ENCODE data around the gene RBM47.

DNA sequence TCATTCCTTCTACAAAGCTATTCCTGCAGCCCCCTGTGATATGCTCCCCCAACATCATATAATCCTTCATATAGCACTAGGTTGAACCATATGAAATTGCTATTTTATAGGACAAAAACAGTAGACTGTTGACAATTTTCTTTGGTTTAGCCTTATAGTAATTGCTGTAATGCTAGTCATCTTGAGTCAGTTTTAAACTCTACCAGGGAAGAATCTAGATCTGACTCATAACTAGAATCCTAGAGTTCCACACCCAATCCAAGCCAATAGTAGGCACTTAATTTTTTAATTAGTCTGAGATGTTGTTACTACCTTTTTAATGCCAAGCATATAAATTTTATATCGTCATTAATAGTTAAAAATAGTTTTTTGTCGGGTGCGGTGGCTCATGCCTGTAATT is 157.7 kb downstream of the RBM47 start:
- TF ChIP-seq, protein P1, sequence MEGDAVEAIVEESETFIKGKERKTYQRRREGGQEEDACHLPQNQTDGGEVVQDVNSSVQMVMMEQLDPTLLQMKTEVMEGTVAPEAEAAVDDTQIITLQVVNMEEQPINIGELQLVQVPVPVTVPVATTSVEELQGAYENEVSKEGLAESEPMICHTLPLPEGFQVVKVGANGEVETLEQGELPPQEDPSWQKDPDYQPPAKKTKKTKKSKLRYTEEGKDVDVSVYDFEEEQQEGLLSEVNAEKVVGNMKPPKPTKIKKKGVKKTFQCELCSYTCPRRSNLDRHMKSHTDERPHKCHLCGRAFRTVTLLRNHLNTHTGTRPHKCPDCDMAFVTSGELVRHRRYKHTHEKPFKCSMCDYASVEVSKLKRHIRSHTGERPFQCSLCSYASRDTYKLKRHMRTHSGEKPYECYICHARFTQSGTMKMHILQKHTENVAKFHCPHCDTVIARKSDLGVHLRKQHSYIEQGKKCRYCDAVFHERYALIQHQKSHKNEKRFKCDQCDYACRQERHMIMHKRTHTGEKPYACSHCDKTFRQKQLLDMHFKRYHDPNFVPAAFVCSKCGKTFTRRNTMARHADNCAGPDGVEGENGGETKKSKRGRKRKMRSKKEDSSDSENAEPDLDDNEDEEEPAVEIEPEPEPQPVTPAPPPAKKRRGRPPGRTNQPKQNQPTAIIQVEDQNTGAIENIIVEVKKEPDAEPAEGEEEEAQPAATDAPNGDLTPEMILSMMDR (IDR thresholded peaks at IDR 0.05; ENCODE audit: low read depth, low read length): no peak
- no peak for TF ChIP-seq EZH2phosphoT487 (IDR thresholded peaks at IDR 0.05; ENCODE audit: low read depth)
